GM18873 (cell line): ENCODE measurements around the gene SCYL3.
"Not testable (repeated sequence)": the region's sequence is repeated elsewhere in the genome, so short reads cannot be mapped to it uniquely, and the experiment has no call there.

ENCODE experiments used
- ATAC-seq: cut with Tn5 transposase; IDR thresholded peaks from one replicate; pipeline ENCODE4 v1.9.1; 2021; ENCODE audit warnings: mild to moderate bottlenecking, moderate library complexity, moderate number of reproducible peaks; ENCODE audit not compliant: unreplicated experiment, low FRiP score

Gene SCYL3

GRCh38 chr1:169893645-169894423 lies at the start of gene SCYL3:
Gene SCYL3, minus strand, starts transcription at chr1:169893896. Its CDS starts 5,056 bp downstream, at chr1:169888840.
- peak; percentile 83 for ATAC-seq

- ATAC-seq, result no peak
Observed at GRCh38 chr1:169941982-169942830, 48.5 kb upstream of the SCYL3 start.

- no peak for ATAC-seq
Observed at GRCh38 chr1:169933984-169934725, 40.5 kb upstream of the SCYL3 start.

GRCh38 chr1:169931795-169932231 lies 38.1 kb upstream of the SCYL3 start:
- no peak for ATAC-seq

DNA sequence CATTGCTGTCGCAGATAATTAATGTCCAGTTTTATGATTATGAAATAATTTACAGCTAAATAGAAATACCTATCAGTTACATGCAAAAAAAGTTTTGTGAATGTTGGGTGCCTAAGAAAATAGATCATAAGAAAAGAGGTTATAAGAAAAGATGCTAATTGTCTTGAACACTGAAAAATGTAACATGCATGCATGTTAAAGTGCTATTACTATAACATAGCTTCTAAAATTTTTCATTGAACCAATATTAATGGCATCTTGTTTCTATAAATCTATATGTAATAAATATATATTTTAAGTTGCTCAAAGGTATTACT lies 35.5 kb upstream of the SCYL3 start:
- ATAC-seq, result no peak

DNA sequence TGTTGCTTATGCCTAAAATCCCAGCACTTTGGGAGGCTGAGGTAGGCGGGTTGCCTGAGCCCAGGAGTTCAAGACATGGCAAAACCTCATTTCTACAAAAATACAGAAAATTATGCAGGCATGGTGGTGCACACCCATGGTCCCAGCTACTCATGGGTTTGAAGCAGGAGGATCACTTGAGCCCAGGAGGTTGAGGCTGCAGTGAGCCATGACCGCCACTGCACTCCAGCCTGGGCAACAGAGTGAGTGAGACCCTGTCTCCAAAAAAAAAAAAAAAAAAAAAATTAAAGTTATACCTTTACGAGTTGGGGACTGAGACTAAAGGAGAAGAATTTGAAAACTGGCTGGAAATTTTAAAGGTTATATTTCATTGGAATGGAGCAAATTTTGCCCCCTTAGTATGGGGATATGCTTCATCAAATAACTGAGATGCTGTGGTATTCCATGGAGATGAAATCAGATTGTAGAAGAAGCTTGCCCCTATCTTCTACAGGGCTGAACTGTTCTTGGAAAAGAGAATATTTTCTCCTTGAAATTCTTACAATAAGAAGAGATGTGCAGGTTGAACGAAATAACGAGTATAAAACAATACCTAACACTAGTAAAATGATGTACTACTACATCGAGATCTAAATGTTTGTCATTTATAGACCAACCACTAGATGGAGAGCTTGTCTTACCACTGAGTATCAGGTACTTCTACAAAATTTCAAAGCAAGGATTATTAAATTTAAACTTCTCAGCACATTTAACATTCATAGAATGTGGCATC lies 34.9 kb upstream of the SCYL3 start:
- no peak for ATAC-seq

DNA sequence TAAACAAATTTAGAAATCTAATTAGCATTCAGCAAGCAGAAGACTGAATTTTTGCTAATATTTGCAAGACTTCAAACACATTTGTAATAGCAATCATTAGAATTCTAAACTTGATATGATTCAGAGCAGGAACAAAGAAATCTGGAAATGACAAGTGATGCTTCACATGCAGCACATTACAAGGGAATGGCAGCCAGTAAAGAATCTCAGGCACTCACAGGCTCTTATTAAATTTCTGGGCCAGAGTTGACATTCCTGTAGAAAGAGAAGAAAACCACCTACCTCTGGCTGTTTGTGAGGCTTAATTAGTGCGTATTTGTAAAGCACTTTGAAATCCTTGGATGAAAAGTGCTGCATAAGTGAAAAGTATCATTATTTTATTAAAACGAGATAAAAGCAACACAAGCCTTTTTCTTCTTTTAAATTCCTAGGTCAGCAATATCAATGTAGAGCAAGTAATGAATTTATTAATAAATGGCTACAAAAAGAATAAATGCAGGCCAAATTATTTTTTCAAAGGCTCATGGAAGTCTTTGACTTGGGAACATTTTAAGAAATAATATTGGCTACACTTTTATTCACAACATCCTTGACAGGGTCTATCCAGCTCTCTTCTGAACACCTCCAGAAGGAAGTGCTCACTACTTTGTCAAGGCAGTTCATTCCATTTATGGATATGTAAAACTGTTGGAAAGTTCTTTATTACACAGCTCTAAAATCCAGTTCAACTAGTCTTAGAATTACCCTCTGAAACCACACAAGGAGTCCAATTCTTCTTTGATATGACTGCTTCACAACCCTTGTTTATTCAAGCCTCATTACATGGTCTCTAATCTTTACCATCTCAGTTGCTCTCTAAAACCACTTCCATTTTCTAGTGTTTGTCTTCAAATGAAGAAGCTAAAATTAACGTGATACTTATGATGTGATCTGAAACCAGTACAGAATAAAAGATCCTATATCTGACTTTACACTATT lies 32.1 kb upstream of the SCYL3 start:
- no peak for ATAC-seq

DNA sequence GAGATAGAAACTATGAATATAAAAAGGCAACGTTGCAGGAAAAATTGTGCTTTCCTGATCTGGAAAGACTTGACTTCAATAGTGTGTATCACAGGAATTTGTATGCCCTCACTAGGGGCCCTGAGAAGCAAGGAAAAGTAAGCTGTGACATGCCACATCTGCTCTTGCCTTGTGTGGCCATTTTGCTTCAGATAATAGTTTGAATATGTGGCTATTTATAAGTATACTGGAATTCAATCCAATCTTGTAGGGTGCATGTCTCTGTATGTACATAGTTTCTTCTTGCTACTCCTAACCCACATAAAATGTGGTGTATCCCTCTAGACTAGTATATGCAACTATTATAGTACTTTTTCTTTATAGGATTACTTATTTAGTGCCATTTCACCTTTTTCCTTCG lies 31.1 kb upstream of the SCYL3 start:
- ATAC-seq, result no peak

GRCh38 chr1:169924063-169924462 lies 30.4 kb upstream of the SCYL3 start:
- no peak for ATAC-seq

DNA sequence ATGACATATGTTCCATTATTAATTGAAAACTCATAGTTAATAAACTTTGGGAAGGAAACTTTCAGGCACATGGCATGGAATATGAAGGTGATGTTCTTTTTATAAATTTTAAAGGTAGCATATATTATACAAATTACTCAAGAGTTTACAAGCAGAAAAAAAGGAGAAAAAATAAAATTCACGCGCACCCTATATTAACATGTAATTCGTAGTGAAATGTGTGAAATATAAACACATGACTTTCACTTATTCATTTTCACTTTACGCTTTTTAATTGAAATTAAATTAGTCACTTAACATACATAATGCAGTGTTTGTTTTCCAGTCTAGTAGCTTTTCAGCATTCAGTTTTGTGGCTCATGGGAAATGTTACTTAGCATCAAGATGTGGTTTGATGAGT lies 27.4 kb upstream of the SCYL3 start:
- no peak for ATAC-seq

GRCh38 chr1:169918927-169919326 lies 25.2 kb upstream of the SCYL3 start:
- ATAC-seq, result no peak

DNA sequence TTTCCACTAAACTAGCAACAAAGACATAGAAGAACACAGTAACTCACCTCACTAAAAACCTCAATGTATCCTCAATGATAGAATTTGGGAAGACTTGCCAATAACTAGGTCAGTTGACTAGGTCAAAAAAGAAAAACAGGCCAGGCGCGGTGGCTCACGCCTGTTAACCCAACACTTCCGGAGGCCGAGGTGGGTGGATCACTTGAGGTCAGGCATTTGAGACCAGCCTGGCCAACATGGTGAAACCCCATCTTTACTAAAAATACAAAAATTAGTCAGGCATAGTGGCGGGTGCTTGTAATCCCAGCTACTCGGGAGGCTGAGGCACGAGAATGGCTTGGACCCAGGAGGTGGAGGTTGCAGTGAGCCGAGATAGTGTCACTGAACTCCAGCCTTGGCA lies 24.5 kb upstream of the SCYL3 start:
- not testable (repeated sequence) for ATAC-seq

DNA sequence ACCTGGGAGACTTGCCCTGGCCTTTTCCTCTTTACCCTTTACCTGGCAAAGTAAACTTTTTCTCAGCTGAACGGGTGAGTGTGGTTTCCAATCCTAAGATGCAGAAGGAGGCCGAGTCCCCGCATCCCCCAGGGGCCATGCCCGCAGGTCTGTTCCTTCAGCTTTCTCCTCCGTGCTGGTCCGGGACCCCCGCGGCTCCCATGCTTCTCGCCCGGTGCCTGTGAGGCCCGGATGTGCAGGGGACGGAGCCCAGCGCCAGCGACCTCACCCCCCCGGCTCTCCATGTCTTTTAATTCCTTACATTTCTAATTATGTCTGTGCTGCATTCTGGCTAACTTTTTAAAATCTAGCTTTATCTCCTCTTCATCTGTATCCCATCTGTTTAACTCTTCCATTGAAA lies 21.5 kb upstream of the SCYL3 start:
- no peak for ATAC-seq

GRCh38 chr1:169914531-169914930 lies 20.8 kb upstream of the SCYL3 start:
- no peak for ATAC-seq

GRCh38 chr1:169909499-169909898 lies 15.8 kb upstream of the SCYL3 start:
- no peak for ATAC-seq

DNA sequence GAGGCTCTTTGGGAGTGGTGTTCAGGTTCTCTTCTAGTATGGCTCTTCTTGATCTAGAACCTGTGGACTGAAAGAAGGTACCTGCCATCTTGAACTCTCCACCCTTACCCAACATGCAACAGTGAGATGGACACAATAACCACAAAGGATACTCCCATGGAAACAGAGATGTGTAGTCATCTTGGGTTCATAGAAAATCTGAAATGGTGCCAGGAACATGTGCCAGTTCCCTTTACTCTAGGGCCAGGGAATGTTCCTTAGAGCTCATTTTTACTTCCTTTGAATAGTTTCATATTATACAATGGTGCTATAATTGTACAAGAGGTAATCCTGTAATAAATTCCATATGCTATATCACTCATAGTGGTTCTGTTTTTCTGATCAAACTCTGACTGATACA lies 13.2 kb upstream of the SCYL3 start:
- no peak for ATAC-seq

GRCh38 chr1:169904834-169905233 lies 11.1 kb upstream of the SCYL3 start:
- no peak for ATAC-seq

DNA sequence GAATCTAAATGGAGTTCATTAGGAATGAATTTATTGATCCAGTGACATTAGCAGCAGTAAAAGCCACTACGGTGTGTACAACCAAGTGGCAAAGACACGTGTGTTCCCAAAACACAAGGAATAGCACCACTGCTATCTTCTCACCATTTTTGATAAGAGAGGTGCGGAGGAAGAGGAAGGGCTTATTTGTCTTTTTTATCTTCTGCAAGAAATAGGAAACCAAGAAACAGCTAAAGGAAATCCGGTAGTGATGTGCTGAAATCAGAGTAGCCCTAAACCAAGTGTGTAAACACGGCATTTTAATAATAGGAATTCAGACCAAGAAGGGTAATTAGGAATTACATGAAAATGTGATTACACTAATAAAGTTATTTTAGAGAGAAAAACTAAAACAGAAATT lies 9.1 kb upstream of the SCYL3 start:
- no peak for ATAC-seq

DNA sequence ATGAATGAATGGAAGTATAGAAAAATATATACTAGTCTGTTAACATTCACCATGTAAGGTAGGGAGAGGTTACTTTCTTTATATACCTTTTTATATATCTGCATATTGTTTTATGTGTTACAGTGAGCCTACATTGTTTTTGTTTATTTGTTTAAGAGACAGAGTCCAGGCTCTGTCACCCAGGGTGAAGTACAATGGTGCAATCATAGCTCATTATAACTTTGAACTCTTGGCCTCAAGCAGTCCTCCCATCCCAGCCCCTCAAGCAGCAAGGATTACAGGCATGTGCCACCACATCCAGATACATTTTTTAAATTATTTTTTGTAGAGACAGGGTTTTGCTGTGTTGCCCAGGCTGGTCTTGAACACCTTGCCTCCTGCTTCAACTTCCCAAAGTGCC lies 7.4 kb upstream of the SCYL3 start:
- no peak for ATAC-seq
